K562 (cell line): ENCODE data around the gene SUPT7L. TPM values are rescaled to one million over a fixed set of nuclear protein-coding genes. Genes with fewer than 3 reads are reported as not detected.

Experiments used
- ATAC-seq: fragments of 200-7000 bp; cut with Tn5 transposase; 3 replicates; pipeline ENCODE4 v1.9.1; 2020; ENCODE audit warnings: moderate library complexity
- BruUV-seq: library from RNA; stranded (reverse); fragments of 400-500 nt; replicated peaks from 2 replicates; lab custom pipeline; 2021; lab: Mats Ljungman, UMichigan
- CTCF ChIA-PET: fragments of 300-600 bp; formaldehyde crosslinking; extraction: SDS; loops from one replicate; lab custom pipeline; 2021; ENCODE audit warnings: low intra/inter-chr PET ratio; lab: Yijun Ruan, JAX
- POLR2A ChIA-PET: fragments of 300-600, 350-650 bp; sonication (Branson Sonifier 250); formaldehyde crosslinking; extraction: SDS; loops from one replicate; lab custom pipeline; 2021; ENCODE audit warnings: antibody characterized with exemption, inconsistent platforms; lab: Yijun Ruan, JAX
- DNase-seq, 4 experiments: peaks; one replicate each; pipeline versions ENCODE4 v3.0.0 to v3.0.0-alpha.2; 2011 to 2018; ENCODE audit warnings: low spot score in 3 of 4, mixed read lengths in 3 of 4; ENCODE audit errors: extremely low read depth in 1 of 4
- FAIRE-seq: peaks from 2 replicates; lab custom pipeline; 2011; peaks lifted over from hg19 to GRCh38; lab: Jason Lieb, UNC
- H2AFZ ChIP-seq: 2 replicates; pipeline ENCODE4 v1.6.0; 2011; ENCODE audit warnings: low read depth, low read length, control low read depth, inconsistent platforms
- H3K27ac ChIP-seq: fragments of 200-600 bp; 3 replicates; pipeline ENCODE4 v1.8.0; 2011; ENCODE audit warnings: low read depth, mild to moderate bottlenecking, control low read depth, inconsistent platforms, low read length, moderate library complexity, mixed read lengths; ENCODE audit errors: extremely low read depth
- H3K27me3 ChIP-seq, 2 experiments: fragments of 300-600 bp in 1 of 2; 2 replicates in 1 of 2; 3 replicates in 1 of 2; pipeline versions ENCODE4 v1.6.0 to v1.8.0; 2011; ENCODE audit warnings: inconsistent platforms in 2 of 2, low read length in 2 of 2, mild to moderate bottlenecking in 1 of 2, mixed read lengths in 1 of 2, moderate library complexity in 1 of 2; ENCODE audit not compliant: control insufficient read depth in 2 of 2, insufficient read depth in 2 of 2
- H3K36me3 ChIP-seq: fragments of 300-600 bp; 3 replicates; pipeline ENCODE4 v1.8.0; 2011; ENCODE audit warnings: mild to moderate bottlenecking, low read length, inconsistent platforms; ENCODE audit not compliant: control insufficient read depth, insufficient read depth
- H3K4me1 ChIP-seq, 2 experiments: fragments of 200-600 bp in 1 of 2; replicated peaks in 1 of 2; 2 replicates in 1 of 2; 3 replicates in 1 of 2; pipeline versions ENCODE4 v1.5.1 to v1.8.0; 2011; ENCODE audit warnings: inconsistent platforms in 2 of 2, low read length in 2 of 2, mild to moderate bottlenecking in 1 of 2, mixed read lengths in 1 of 2, moderate library complexity in 1 of 2; ENCODE audit not compliant: control insufficient read depth in 2 of 2, insufficient read depth in 2 of 2
- H3K4me2 ChIP-seq: 2 replicates; pipeline ENCODE4 v1.6.1; 2011; ENCODE audit warnings: low read length, control low read depth, inconsistent platforms, mixed read lengths; ENCODE audit not compliant: insufficient read depth
- H3K4me3 ChIP-seq: fragments of 200-600 bp; sonication (generic), shearing (Covaris generic); 2 replicates; pipeline ENCODE4 v1.5.1; 2016; ENCODE audit warnings: control low read depth, inconsistent platforms
- H3K79me2 ChIP-seq: fragments of 200-600 bp; 3 replicates; pipeline ENCODE4 v1.8.0; 2011; ENCODE audit warnings: low read length, inconsistent platforms; ENCODE audit not compliant: control insufficient read depth, insufficient read depth
- H3K9ac ChIP-seq, 2 experiments: 2 replicates each; pipeline versions ENCODE4 v1.6.0 to v1.6.1; 2011; ENCODE audit warnings: low read depth in 2 of 2, low read length in 2 of 2, control low read depth in 1 of 2, inconsistent platforms in 1 of 2, mild to moderate bottlenecking in 1 of 2, mixed read lengths in 1 of 2; ENCODE audit not compliant: insufficient read depth in 1 of 2
- H3K9me1 ChIP-seq: one replicate; pipeline ENCODE4 v1.6.0; 2011; ENCODE audit warnings: inconsistent platforms, mild to moderate bottlenecking, low read length, moderate library complexity; ENCODE audit not compliant: control insufficient read depth, insufficient read depth
- H3K9me3 ChIP-seq: replicated peaks from 2 replicates; pipeline ENCODE4 v1.5.1; 2011; ENCODE audit warnings: low read depth, low read length, inconsistent platforms; ENCODE audit not compliant: control insufficient read depth, insufficient read depth
- H4K20me1 ChIP-seq: replicated peaks from 2 replicates; pipeline ENCODE4 v1.6.1; 2011; ENCODE audit warnings: low read length, inconsistent platforms, mixed read lengths; ENCODE audit not compliant: control insufficient read depth, insufficient read depth
- CBX5 ChIP-seq: IDR thresholded peaks from 2 replicates; pipeline ENCODE4 v1.6.1; 2014; ENCODE audit warnings: low read depth, borderline replicate concordance
- FOXJ2 ChIP-seq: fragments of 200-800 bp; sonication (Bioruptor generic); IDR thresholded peaks from 2 replicates; pipeline ENCODE4 v1.6.1; 2016; ENCODE audit warnings: missing genetic modification characterization, missing compliant biosample characterization
- HCFC1 ChIP-seq: IDR thresholded peaks from 2 replicates; pipeline ENCODE4 v1.6.1; 2012; ENCODE audit warnings: low read depth, low read length, improper control_type of control experiment
- HDAC8 ChIP-seq: fragments of 450-650 bp; IDR thresholded peaks from 2 replicates; pipeline ENCODE4 v1.6.1; 2016; ENCODE audit warnings: mild to moderate bottlenecking, missing genetic modification characterization, moderate library complexity, missing compliant biosample characterization
- IRF2 ChIP-seq: sonication (generic); formaldehyde crosslinking; IDR thresholded peaks from 2 replicates; pipeline ENCODE4 v1.8.1; 2022; ENCODE audit warnings: mild to moderate bottlenecking, missing genetic modification reagents
- MCM2 ChIP-seq: fragments of 450-650 bp; IDR thresholded peaks from 2 replicates; pipeline ENCODE4 v1.6.1; 2017; ENCODE audit warnings: low read depth, mild to moderate bottlenecking
- NKRF ChIP-seq: fragments of 450-650 bp; IDR thresholded peaks from 2 replicates; pipeline ENCODE4 v1.6.1; 2016; ENCODE audit warnings: borderline replicate concordance
- POLR3G ChIP-seq: IDR thresholded peaks from 2 replicates; pipeline ENCODE4 v1.6.1; 2011; ENCODE audit not compliant: insufficient read length, insufficient replicate concordance; ENCODE audit errors: extremely low read depth
- RBM15 ChIP-seq: fragments of 200-400 bp; formaldehyde crosslinking; IDR thresholded peaks from 2 replicates; pipeline ENCODE4 v1.6.1; 2018; ENCODE audit warnings: mild to moderate bottlenecking, low read length, moderate library complexity; ENCODE audit not compliant: insufficient read depth
- SMAD3 ChIP-seq: fragments of 450-650 bp; formaldehyde crosslinking; conservative IDR thresholded peaks from 2 replicates; pipeline ENCODE4 v1.4.0; 2020; ENCODE audit warnings: mild to moderate bottlenecking
- STAT5B ChIP-seq: fragments of 250-450 bp; sonication (Bioruptor Pico); IDR thresholded peaks from 2 replicates; pipeline ENCODE4 v1.8.0; 2021; ENCODE audit warnings: mild to moderate bottlenecking, inconsistent platforms
- TCF3 ChIP-seq: sonication (generic); formaldehyde crosslinking; IDR thresholded peaks from 2 replicates; pipeline ENCODE4 v1.4.0; 2020; ENCODE audit warnings: mild to moderate bottlenecking, missing genetic modification reagents
- TEAD4 ChIP-seq, 2 experiments: sonication (generic) in 1 of 2; formaldehyde crosslinking in 1 of 2; IDR thresholded peaks; 2 replicates each; pipeline versions ENCODE4 v1.6.1 to v1.8.0; 2012 to 2022; ENCODE audit warnings: borderline replicate concordance in 1 of 2, inconsistent platforms in 1 of 2, low read length in 1 of 2, mild to moderate bottlenecking in 1 of 2, missing genetic modification reagents in 1 of 2
- U2AF1 ChIP-seq: fragments of 200-400 bp; formaldehyde crosslinking; optimal IDR thresholded peaks from 2 replicates; pipeline ENCODE3; 2017; ENCODE audit warnings: mild to moderate bottlenecking, low read depth, low read length, moderate library complexity
- ZBTB5 ChIP-seq: fragments of 450-650 bp; IDR thresholded peaks from 2 replicates; pipeline ENCODE4 v1.6.1; 2017; ENCODE audit warnings: antibody characterized with exemption
- ZC3H8 ChIP-seq: fragments of 450-650 bp; IDR thresholded peaks from 2 replicates; pipeline ENCODE4 v1.6.1; 2017
- ZNF717 ChIP-seq: fragments of 250-450 bp; sonication (Bioruptor Pico); IDR thresholded peaks from 2 replicates; pipeline ENCODE4 v1.5.0; 2021
- WGBS: fragments of 100-300 bp; shearing (Covaris generic); methylation state at CpG from one replicate; pipeline ENCODE4 v1.1.6; 2016; ENCODE audit warnings: low coverage, mixed read lengths; ENCODE audit not compliant: insufficient coverage; ENCODE audit errors: missing lambda C conversion rate; 5-methylcytosine and 5-hydroxymethylcytosine counted together
- in situ Hi-C: fragments of 300-500 bp; cut with MboI; formaldehyde crosslinking; loops from 4 replicates; pipeline ENCODE4 v1.15.0; 2018; ENCODE audit warnings: inconsistent platforms, mixed read lengths
- intact Hi-C: fragments of 100-400 bp; cut with micrococcal nuclease; formaldehyde crosslinking; loops from 2 replicates; pipeline ENCODE4 v1.14.2; 2022
- polyA plus RNA-seq, 8 experiments: library from polyadenylated mRNA; depleted of rRNA in 4 of 8; stranded (reverse) in 5 of 8; unstranded in 3 of 8; fragments of >200 nt; fragmentation: Nextera tagmentation in 2 of 8; fragmentation: Illumina TruSeq in 1 of 8; extraction: Ambion mirVana in 2 of 8; extraction: Trizol in 1 of 8; gene quantifications; 2 replicates each; pipeline versions ENCODE4 v1.2.1 to v1.2.3, GENCODE V29; 2011 to 2014; ENCODE audit warnings: inconsistent platforms in 1 of 8, missing spikeins in 1 of 8
- total RNA-seq, 7 experiments: library from RNA; depleted of rRNA in 6 of 7; stranded (reverse); fragments of >200 nt in 6 of 7; fragmentation: Illumina TruSeq in 2 of 7; extraction: Trizol in 2 of 7; gene quantifications; 2 replicates each; pipeline versions ENCODE4 v1.2.1 to v1.2.3, GENCODE V29; 2011 to 2021; ENCODE audit warnings: low replicate concordance in 1 of 7

The SUPT7L gene
- total and polyA plus RNA-seq, 9 of the 15 experiments (the other 6 are each of a cell fraction or from before 2014, with no cell fraction given) = 22.0 to 72.8 (median 40.2) TPM

GRCh38 chr2:27689424-27689823, 26.0 kb upstream of the SUPT7L start:
- POLR2A ChIA-PET = interaction anchor here (0.6 kb wide), 1 partner anchor 645 kb away, joined by 4 read pairs; no protein-coding TSS in a partner anchor
- FAIRE-seq (no peak), ATAC-seq (no peak), DNase-seq (no peak)
- no peaks in the 10 kb centered on the region for H3K9me3 ChIP-seq
- CTCF ChIA-PET = no interaction called here
- H2AFZ ChIP-seq = no peak overlapping the region
- H3K27me3 ChIP-seq = no peaks in the 10 kb centered on the region
- in situ Hi-C loops (no loop called here), intact Hi-C loops (no loop called here)
- no peak overlapping the region for H3K4me2 ChIP-seq
- H3K4me1 ChIP-seq = no peaks in the 10 kb centered on the region
- no TSS peak for BruUV-seq
- H3K4me3 ChIP-seq = no peak overlapping the region
- H3K79me2 ChIP-seq = no peaks in the 10 kb centered on the region
- no peak overlapping the region for H3K9ac ChIP-seq
- 97% methylated on average over 2 of the region's 2 CpGs for WGBS
- H3K9me1 ChIP-seq = no peaks in the 10 kb centered on the region
- H3K27ac ChIP-seq = no peak overlapping the region
- no peak for TF ChIP-seq TEAD4 (IDR thresholded peaks at IDR 0.05; ENCODE audit: low read length)
- TF ChIP-seq TEAD4 (CRISPR knock-in tag; IDR thresholded peaks at IDR 0.05; ENCODE audit: borderline replicate concordance) = no peak
- no peak for TF ChIP-seq CBX5
- TF ChIP-seq HCFC1 = no peak
- TF ChIP-seq U2AF1 = no peak
- TF ChIP-seq SMAD3 (CRISPR knock-in tag) = no peak
- no peak for TF ChIP-seq POLR3G
- TF ChIP-seq RBM15 = no peak
- TF ChIP-seq IRF2 (CRISPR knock-in tag) = no peak
- TF ChIP-seq ZC3H8 = no peak
- TF ChIP-seq ZNF717 (CRISPR knock-in tag) = no peak
- no peak for TF ChIP-seq HDAC8 (tag)
- TF ChIP-seq ZBTB5 = no peak
- TF ChIP-seq MCM2 = no peak
- TF ChIP-seq NKRF = no peak
- no peak for TF ChIP-seq STAT5B (CRISPR knock-in tag)
- TF ChIP-seq FOXJ2 (tag) = no peak
- TF ChIP-seq TCF3 (CRISPR knock-in tag) = no peak
- H4K20me1 ChIP-seq = no peaks in the 10 kb centered on the region
- H3K36me3 ChIP-seq = peaks cover 47% of the 10 kb centered on the region
